Natural killer cell treated with Interleukin-12 subunit alpha and Interleukin-12 subunit beta and Interleukin-15 and Interleukin-18, amount 100 ng/mL, for 72 hours (primary cell): ENCODE data around the gene CD244. TPM values are rescaled to one million over a fixed set of nuclear protein-coding genes. Genes with fewer than 3 reads are reported as not detected.
"Not testable (repeated sequence)": the region's sequence is repeated elsewhere in the genome, so short reads cannot be mapped to it uniquely, and the experiment has no call there.

Experiments used
- ATAC-seq, 2 donors: fragments of 150-1000 bp; cut with Tn5 transposase in 1 of 2; sonication (Bioruptor Pico), chemical (Tn5 transposase) in 1 of 2; 2 replicates each; pipeline ENCODE4 v1.10.0; 2021
- DNase-seq: peaks from one replicate; pipeline ENCODE4 v3.0.0; 2022; ENCODE audit warnings: low spot score
- H3K27ac Mint-ChIP-seq, 2 donors: 1 replicate in 1 of 2; 2 replicates in 1 of 2; pipeline ENCODE4 v1.8.0; 2022; ENCODE audit warnings: mixed read lengths in 2 of 2, mild to moderate bottlenecking in 1 of 2, moderate library complexity in 1 of 2
- H3K27me3 Mint-ChIP-seq, 2 donors: 1 replicate in 1 of 2; 2 replicates in 1 of 2; pipeline ENCODE4 v1.8.0; 2022; ENCODE audit warnings: mixed read lengths in 2 of 2
- H3K36me3 Mint-ChIP-seq: one replicate; pipeline ENCODE4 v1.8.0; 2022; ENCODE audit warnings: mixed read lengths
- H3K4me1 Mint-ChIP-seq, 2 donors: 1 replicate in 1 of 2; 2 replicates in 1 of 2; pipeline ENCODE4 v1.8.0; 2022; ENCODE audit warnings: low read depth in 2 of 2, mixed read lengths in 2 of 2, mild to moderate bottlenecking in 1 of 2
- H3K4me3 Mint-ChIP-seq: one replicate; pipeline ENCODE4 v1.8.0; 2022; ENCODE audit warnings: mixed read lengths
- H3K9me3 Mint-ChIP-seq: 2 replicates; pipeline ENCODE4 v1.8.0; 2022; ENCODE audit warnings: mixed read lengths
- total RNA-seq, 2 donors: library from RNA; stranded (reverse); gene quantifications; one replicate each; pipeline ENCODE4 v1.2.3, GENCODE V29; 2022

Gene CD244
- total RNA-seq, 2 donors from 2014 or later, result 36.6 to 64.4 TPM

- DNase-seq, result no peak
- peaks cover 0 to 2% of the 10 kb centered on the region in 2 donors for H3K27me3 Mint-ChIP-seq
- H3K9me3 Mint-ChIP-seq, result no peaks in the 10 kb centered on the region
- ATAC-seq, result peak; percentile 20 to 28
- H3K4me1 Mint-ChIP-seq, result peaks cover 9 to 11% of the 10 kb centered on the region in 2 donors
- peak overlapping the region in 1 of 2 donors; percentile 51 for H3K27ac Mint-ChIP-seq
- no peak overlapping the region for H3K4me3 Mint-ChIP-seq
- H3K36me3 Mint-ChIP-seq, result no peaks in the 10 kb centered on the region
Observed at GRCh38 chr1:160789702-160790611, 72.7 kb downstream of the CD244 start.

GRCh38 chr1:160789051-160789701 is 73.5 kb downstream of the CD244 start:
- Mint-ChIP-seq H3K4me3 (no peak overlapping the region), H3K9me3 (no peaks in the 10 kb centered on the region), H3K27me3 (peaks cover 0 to 2% of the 10 kb centered on the region in 2 donors), H3K27ac (no peak overlapping the region), H3K36me3 (no peaks in the 10 kb centered on the region), H3K4me1 (peaks cover 2 to 6% of the 10 kb centered on the region in 2 donors)
- DNase-seq, result no peak
- no peak for ATAC-seq

- not testable (repeated sequence) for H3K9me3 Mint-ChIP-seq, DNase-seq, H3K36me3 Mint-ChIP-seq, ATAC-seq, H3K27me3 Mint-ChIP-seq, H3K4me3 Mint-ChIP-seq
- peaks cover 12 to 15% of the 10 kb centered on the region in 2 donors for H3K4me1 Mint-ChIP-seq
- peak overlapping the region; percentile 78 to 89 for H3K27ac Mint-ChIP-seq
Observed at GRCh38 chr1:160782988-160783765, 79.5 kb downstream of the CD244 start.

GRCh38 chr1:160781914-160782689 is 80.6 kb downstream of the CD244 start:
- H3K9me3 Mint-ChIP-seq, result no peaks in the 10 kb centered on the region
- H3K36me3 Mint-ChIP-seq, result no peaks in the 10 kb centered on the region
- peak; percentile 95 for ATAC-seq
- peak overlapping the region; percentile 78 to 89 for H3K27ac Mint-ChIP-seq
- H3K4me3 Mint-ChIP-seq, result peak overlapping the region; percentile 66
- peaks cover 0 to 2% of the 10 kb centered on the region in 2 donors for H3K27me3 Mint-ChIP-seq
- peaks cover 19 to 21% of the 10 kb centered on the region in 2 donors for H3K4me1 Mint-ChIP-seq
- DNase-seq, result no peak

- H3K9me3 Mint-ChIP-seq, result no peaks in the 10 kb centered on the region
- peak overlapping the region; percentile 78 to 89 for H3K27ac Mint-ChIP-seq
- no peaks in the 10 kb centered on the region for H3K36me3 Mint-ChIP-seq
- ATAC-seq, result no peak
- peaks cover 21 to 23% of the 10 kb centered on the region in 2 donors for H3K4me1 Mint-ChIP-seq
- H3K27me3 Mint-ChIP-seq, result peaks cover 0 to 2% of the 10 kb centered on the region in 2 donors
- H3K4me3 Mint-ChIP-seq, result peak overlapping the region; percentile 66
- no peak for DNase-seq
Observed at GRCh38 chr1:160781186-160781766, 81.4 kb downstream of the CD244 start.

- DNase-seq (no peak), ATAC-seq (no peak)
- Mint-ChIP-seq H3K27me3 (peaks cover 0 to 2% of the 10 kb centered on the region in 2 donors), H3K4me3 (no peak overlapping the region), H3K9me3 (no peaks in the 10 kb centered on the region), H3K4me1 (peaks cover 23 to 32% of the 10 kb centered on the region in 2 donors), H3K36me3 (no peaks in the 10 kb centered on the region), H3K27ac (no peak overlapping the region)
Observed at GRCh38 chr1:160780398-160780755, 82.3 kb downstream of the CD244 start.

Other genes with a start within 250 kb of the CD244 start
- gene SLAMF1, start 215.8 kb downstream of the CD244 start, total RNA-seq, result 10 to 100 TPM; 52.1 to 86.2 TPM
- gene CD48, start 151.1 kb downstream of the CD244 start, total RNA-seq, result 100 to 1,000 TPM; 434 to 816 TPM
- 1,000 to 10,000 TPM in 1 of 2 donors, 100 to 1,000 TPM in 1; 677 to 1,669 TPM for gene SLAMF7, start 123.6 kb downstream of the CD244 start, total RNA-seq
- gene LY9, start 66.7 kb downstream of the CD244 start, total RNA-seq, result 1 to 10 TPM in 1 of 2 donors, under 1 TPM in 1; 0.92 to 1.2 TPM
- not detected for gene ITLN1, start 22.3 kb upstream of the CD244 start, total RNA-seq
- gene ITLN2, start 91.9 kb upstream of the CD244 start, total RNA-seq, result not detected
- gene F11R, start 158.3 kb upstream of the CD244 start, total RNA-seq, result 10 to 100 TPM; 11.0 to 25.9 TPM
- gene TSTD1, start 176.1 kb upstream of the CD244 start, total RNA-seq, result 10 to 100 TPM; 10.5 to 47.2 TPM
- gene USF1, start 183.1 kb upstream of the CD244 start, total RNA-seq, result 10 to 100 TPM; 72.2 to 77.4 TPM
- 100 to 1,000 TPM; 217 to 250 TPM for gene ARHGAP30, start 207.0 kb upstream of the CD244 start, total RNA-seq
- gene NECTIN4, start 226.7 kb upstream of the CD244 start, total RNA-seq, result not detected
- gene KLHDC9, start 235.5 kb upstream of the CD244 start, total RNA-seq, result under 1 TPM in 1 of 2 donors, not detected in 1; 0.64 TPM